Activated CD4-positive, CD25-positive, alpha-beta regulatory T cell treated with anti-CD3 and anti-CD28 coated beads, Interleukin-2, amount 50 U/mL, for 16 hours (primary cell): ENCODE results near the gene DNAJB1.
A peak's percentile ranks its signal among the peaks of the same experiment; 100 is the strongest.
"Not testable (repeated sequence)": the region's sequence is repeated elsewhere in the genome, so short reads cannot be mapped to it uniquely, and the experiment has no call there.

ENCODE experiments used
- DNase-seq: peaks from one replicate; pipeline ENCODE4 v3.0.0-alpha.2; 2020; ENCODE audit warnings: low read depth, low spot score

Gene DNAJB1

DNA sequence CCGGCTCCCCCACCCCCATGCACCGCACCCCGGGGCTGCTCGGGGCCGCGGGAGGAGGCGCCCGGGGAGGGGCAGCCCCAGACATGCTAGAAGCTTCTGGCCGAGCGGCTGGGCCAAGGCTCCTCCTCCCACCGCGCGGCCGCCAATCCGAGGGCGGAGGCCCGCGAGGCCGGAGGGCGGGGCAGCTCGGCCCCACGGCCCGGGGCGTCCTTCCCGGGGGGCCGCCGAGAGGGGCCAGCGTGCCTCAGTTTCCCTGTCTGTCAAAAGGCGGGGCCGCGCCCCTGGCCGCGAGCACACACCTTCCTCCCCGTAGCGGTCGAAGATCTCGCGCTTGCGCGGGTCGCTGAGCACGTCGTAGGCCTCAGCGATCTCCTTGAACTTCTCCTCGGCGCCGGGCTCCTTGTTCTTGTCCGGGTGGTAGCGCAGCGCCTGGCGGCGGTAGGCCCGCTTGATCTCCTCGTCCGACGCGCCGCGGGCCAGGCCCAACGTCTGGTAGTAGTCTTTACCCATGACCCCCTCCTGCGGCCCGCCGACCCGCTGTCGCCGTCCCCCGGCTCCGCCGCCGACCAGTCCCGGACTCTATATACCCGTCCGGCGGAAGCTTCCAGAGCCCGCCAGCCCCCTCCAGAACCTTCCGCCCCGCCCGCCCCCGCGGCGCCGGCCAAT, at the start of gene DNAJB1:
DNAJB1 (minus strand) TSS at position 558 of the 666 bp plus-strand sequence; CDS start at position 510, 48 bp downstream.
- DNase-seq = peak; percentile 53

DNA sequence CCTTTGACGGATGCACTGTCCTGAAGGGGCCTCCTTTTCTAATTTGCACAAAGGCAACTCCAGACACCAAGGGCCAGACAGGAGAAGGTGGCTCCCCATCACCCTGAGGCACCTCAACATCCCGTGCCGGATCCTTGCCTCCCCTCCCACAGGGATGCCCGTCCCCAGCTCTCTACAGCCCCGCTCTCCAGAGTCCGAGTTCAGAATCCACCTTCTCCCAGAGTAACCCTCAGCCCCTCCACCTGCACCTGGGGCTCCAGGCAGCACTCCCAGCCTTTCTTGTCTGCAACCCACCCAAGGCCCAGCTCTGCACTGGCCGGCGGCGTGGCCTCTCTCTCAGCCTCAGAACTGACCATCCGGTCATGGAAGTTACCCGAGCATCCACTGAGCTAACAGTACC, 48.9 kb upstream of the DNAJB1 start:
- no peak for DNase-seq

DNA sequence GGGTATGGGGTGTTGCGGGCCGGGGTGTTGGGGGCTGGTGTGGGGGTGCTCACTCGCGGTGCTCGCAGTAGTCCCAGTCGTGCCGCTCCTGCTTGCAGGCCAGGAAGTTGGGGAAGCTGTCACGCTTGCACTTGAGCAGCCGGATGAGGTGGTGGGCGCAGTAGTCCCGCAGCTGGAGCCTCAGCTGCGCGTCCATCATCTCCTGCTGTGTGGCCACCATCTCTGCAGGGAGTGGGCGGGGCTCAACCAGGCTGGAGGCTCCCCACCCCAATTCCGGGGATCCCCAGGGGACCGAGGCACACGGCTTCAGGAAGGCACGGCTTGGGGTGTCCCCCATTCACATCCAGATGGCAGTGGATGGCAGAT, 48.5 kb upstream of the DNAJB1 start:
- no peak for DNase-seq

DNA sequence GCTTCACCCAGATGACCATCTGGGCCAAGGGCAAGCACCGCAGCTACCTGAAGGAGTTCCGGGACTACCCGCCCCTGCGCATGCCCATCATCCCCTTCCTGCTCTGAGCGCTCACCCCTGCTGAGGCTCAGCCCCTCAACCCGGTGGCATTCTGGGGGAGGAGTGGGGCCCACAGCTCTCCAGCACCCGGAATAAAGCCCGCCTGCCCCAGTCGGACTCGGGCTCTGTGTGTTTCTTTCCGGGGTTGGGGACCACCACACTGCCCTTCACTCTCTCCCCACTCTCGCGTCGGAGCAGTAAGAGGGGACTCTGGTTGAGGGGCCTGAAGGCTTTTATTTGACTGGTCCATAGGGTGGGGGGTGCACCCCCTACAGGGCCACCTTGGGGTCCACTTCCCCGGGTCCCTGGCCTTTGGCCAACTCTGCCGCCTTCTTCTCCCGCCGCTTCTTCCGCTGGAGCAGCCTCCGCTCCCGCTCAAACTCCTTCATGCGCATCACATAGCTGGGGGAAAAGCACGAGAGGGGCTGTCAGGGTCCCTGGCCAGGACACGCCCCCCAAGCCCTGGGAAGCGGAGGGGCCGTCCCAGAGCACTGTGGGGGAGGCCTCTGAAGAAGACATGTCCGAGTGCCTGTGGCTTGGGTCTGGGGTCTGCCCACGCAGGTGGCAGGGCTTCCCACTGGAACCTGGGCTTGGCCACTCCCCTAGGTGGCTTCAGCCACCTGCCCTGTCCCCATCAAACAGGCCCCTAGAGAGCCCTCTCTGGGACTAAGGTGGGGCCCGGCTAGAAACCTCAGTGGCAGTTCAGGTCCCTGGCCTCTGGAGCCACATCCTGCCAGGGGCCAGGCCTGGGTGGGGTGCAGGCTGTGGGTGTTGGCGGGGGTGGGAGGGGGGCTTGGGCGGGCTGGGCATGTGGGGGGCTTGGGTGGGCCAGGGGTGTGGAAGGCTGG, 47.8 kb upstream of the DNAJB1 start:
- DNase-seq = no peak

DNA sequence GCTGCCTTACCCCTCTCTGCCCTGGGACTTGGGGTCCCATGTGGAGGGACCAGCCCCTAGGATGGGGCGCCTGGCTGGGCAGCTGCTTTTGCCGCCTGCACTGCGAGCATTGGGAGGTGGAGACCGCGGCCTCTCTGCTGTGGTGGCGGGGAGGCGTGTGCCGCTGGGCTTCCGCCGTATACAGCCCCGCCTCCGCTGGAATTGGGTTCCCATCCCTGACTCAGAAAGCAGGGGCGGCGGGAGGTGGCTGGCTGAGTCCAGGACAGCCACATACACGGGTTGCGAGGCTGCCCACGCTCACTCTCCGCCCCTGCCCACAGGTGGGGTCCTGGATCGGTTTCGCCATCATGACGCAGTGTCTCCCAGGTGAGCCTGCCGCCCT, 47.1 kb upstream of the DNAJB1 start:
- no peak for DNase-seq

DNA sequence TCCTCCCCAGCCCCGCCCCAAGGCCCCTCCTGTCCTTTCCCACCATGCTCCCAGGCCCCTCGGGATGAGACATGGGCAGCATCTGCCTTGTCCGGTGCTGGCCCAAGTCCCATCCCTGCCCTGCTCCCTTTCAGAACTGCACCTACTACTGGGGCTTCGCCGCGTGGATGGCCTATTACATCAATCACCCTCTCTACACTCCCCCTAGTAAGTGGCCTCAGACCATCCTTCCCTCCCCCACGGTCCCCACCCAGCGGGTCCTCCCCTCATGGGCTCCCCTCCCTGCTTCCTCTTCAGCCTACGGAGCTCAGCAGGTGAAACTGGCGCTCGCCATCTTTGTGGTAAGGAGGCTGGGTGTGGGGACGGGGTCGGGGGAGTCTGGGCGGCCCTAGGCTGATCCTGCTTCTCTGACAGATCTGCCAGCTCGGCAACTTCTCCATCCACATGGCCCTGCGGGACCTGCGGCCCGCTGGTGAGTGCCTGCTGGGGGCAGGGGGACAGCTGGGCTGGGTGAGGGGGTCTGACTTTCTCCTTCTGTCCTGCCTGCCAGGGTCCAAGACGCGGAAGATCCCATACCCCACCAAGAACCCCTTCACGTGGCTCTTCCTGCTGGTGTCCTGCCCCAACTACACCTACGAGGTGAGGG, 46.6 kb upstream of the DNAJB1 start:
- DNase-seq = not testable (repeated sequence)

GRCh38 chr19:14563989-14564651, 45.9 kb upstream of the DNAJB1 start:
- DNase-seq = no peak

DNA sequence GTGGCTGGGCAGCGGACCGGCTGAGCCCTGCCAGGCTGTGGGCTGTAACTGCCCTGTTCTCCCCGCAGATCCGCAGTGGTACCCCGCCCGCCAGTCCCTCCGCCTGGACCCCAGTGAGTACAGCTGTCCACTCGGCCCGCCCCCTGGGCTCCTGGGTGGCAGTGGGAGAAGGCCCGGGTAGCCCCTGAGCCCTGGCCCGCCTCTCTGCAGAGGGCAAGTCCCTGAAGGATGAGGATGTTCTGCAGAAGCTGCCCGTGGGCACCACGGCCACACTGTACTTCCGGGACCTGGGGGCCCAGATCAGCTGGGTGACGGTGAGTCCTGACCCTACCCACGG, 45.4 kb upstream of the DNAJB1 start:
- DNase-seq = no peak

GRCh38 chr19:14562660-14563589, 44.7 kb upstream of the DNAJB1 start:
- no peak for DNase-seq

GRCh38 chr19:14561847-14562351, 43.7 kb upstream of the DNAJB1 start:
- no peak for DNase-seq

DNA sequence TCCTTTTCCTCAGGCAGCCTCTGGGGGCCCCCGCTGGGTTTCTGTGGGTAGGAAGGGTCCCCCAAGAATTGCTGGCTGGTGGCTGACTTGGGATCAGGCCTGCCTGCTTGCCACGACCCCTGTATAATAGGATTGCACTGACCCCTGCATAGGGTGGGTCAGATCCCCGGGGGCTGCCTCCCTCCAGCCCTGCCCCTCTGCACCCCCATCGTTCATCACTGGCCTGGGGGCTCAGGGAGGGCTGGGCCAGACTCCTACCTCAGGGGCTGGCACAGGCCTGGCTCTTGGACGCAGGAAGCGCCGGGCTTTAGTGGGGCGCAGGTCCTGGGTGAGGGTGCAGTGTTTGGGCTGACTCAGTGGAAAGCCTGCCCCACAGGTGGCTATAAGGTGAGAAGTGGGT, 43.1 kb upstream of the DNAJB1 start:
- no peak for DNase-seq

DNA sequence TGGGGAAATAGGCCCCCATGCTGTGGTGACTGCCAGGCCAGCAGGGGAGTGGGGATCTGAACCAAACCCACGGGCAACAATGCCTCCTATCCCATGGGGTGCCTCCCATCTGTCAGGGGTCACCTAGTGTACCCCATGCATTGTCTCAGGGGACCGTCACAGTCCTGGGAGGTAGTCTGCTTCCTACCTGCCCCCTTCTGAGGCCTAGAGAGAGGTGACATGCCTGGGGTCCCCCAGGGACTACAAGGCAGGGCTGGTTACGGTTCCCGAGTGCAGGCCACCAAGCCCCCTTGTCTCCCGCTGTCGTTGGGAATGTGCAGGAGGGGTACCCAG, 42.5 kb upstream of the DNAJB1 start:
- DNase-seq = no peak

DNA sequence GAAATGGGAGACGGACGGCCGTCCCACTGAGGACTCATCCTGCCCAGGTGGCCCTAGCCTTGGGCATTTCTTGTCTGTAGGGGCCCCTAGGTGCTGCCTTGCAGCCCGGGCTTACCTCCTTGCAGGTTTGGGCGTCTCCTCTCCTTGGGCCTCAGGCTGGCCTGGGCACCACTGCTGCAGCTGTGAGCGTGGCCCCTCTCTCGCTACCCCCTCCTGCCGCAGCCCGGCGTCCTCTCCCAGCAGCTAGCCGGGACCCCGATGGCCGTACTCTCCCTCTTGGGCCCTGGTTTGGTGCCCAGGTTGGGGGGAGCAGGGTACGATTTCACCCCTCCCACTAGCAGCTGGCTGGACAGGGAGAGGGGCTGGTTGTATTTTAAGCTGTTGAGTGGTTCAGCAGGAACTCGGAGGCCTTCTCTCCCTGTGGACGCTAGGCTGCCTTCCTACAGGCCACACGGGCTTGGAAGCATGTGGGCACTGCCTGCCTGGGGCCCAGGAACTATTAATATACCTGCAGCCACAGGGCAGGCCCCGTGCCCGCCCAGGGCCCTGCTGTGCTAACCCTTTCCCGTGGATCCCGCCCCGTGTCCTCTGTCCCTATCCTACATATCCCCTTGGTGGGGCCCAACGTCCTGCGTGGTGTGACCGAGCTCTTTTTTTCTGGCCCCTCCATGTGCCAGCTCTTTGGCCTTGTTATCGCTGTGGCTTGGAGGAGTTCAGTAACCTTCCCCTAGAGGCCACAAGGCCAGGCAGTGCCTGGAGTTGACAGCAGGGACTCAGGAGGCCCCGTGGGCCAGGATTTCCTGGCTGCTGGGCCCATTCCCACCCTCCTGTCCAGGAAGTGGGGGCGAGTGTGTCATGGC, 41.9 kb upstream of the DNAJB1 start:
- DNase-seq = no peak

GRCh38 chr19:14558370-14559066, 40.3 kb upstream of the DNAJB1 start:
- no peak for DNase-seq

DNA sequence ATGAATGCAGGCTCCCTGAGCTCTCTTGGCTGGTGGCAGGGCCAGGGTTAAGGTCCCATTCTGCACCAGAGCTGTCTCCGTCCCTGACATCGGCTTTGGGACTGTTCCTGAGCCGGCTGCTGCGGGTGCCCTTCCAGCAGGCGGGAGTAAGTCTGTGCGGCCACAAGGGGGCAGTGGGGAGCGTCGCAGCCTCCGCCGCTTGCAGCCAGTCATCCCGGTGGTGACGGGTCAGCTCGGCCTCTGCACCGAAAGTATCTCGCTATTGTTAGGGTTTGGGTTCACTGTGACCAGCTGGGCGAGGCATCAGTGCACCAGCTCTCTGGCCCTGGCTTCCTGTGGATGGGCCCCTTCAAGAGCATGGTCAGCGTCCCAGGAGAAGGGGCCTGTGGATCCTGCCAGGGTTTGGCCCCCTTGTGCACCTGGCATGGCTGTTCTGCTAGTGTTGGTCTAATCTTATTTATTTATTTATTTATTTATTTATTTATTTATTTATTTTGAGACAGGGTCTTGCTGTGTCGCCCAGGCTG, 38.5 kb upstream of the DNAJB1 start:
- DNase-seq = no peak

DNA sequence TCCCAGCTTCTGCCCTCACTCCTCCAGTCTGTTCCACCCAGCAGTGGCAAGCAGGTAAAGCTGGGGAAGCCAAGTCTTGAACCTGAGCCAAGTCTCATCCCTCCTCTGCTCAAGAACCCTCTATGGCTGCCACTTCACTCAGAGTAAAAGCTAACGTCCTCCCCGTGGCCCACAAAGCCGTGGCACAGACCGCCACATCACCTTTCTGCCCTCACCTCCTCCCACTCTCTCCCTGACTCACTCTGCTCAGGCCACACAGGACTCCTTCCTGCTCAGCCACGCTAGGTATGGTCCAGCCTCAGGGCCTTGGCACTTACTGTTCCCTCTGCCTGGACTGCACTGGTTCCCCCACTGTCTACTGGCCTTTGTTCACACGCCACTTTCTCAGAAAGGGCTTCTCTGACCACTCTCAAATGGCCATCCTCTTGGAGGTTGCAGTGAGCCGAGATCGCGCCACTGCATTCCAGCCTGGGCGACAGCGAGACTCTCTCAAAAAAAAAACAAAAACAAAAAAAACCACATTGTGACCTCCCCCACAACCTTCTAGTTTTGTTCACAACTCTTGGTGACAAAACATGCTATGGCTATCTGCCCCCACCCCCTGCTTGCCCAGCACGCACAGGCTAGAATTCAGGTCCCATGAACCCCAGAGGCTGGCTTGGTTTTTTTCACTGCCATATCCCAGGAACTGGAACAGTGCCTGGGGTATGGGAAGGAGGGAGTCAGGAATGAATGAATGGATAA, 37.9 kb upstream of the DNAJB1 start:
- no peak for DNase-seq

GRCh38 chr19:14554382-14554812, 36.2 kb upstream of the DNAJB1 start:
- DNase-seq = no peak

GRCh38 chr19:14553939-14554243, 35.7 kb upstream of the DNAJB1 start:
- DNase-seq = no peak
